ENCODE measurements around the gene MME. TPM values are rescaled to one million over a fixed set of nuclear protein-coding genes. Genes with fewer than 3 reads are reported as not detected.
A peak's percentile ranks its signal among the peaks of the same experiment; 100 is the strongest.

Gene MME
- total RNA-seq, 1 donor from 2014 or later: 31.7 TPM

DNA sequence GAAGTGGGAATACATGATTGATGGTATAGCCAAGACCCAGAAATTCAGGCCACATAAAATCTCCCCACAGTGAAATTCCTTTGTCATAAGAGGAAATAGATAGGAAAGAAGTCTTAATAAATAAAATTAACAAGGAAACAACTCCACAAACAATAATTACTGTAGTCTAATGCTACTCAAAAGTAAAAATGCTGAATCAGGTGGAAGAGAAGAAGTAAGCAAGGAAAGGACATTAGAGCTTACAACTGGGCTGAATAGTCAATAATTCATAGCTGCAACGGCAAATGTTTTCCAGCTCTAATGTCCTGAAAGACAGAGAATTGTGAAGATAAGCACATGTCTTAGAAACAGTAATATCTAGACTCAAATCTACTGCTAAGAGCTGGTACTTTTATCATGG lies 149.0 kb downstream of the MME start:
- TF ChIP-seq, protein P1, sequence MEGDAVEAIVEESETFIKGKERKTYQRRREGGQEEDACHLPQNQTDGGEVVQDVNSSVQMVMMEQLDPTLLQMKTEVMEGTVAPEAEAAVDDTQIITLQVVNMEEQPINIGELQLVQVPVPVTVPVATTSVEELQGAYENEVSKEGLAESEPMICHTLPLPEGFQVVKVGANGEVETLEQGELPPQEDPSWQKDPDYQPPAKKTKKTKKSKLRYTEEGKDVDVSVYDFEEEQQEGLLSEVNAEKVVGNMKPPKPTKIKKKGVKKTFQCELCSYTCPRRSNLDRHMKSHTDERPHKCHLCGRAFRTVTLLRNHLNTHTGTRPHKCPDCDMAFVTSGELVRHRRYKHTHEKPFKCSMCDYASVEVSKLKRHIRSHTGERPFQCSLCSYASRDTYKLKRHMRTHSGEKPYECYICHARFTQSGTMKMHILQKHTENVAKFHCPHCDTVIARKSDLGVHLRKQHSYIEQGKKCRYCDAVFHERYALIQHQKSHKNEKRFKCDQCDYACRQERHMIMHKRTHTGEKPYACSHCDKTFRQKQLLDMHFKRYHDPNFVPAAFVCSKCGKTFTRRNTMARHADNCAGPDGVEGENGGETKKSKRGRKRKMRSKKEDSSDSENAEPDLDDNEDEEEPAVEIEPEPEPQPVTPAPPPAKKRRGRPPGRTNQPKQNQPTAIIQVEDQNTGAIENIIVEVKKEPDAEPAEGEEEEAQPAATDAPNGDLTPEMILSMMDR (IDR thresholded peaks at IDR 0.05; ENCODE audit: unreplicated experiment): no peak
- Mint-ChIP-seq H3K4me1 (peaks cover 16% of the 10 kb centered on the region), H3K9me3 (peaks cover 3% of the 10 kb centered on the region), H3K4me3 (no peak overlapping the region), H3K27ac (no peak overlapping the region), H3K27me3 (ENCODE audit: low read depth) (no peaks in the 10 kb centered on the region), H3K36me3 (no peaks in the 10 kb centered on the region)
- no peak for DNase-seq (ENCODE audit: low spot score in 2 of 2, unreplicated experiment in 2 of 2)

DNA sequence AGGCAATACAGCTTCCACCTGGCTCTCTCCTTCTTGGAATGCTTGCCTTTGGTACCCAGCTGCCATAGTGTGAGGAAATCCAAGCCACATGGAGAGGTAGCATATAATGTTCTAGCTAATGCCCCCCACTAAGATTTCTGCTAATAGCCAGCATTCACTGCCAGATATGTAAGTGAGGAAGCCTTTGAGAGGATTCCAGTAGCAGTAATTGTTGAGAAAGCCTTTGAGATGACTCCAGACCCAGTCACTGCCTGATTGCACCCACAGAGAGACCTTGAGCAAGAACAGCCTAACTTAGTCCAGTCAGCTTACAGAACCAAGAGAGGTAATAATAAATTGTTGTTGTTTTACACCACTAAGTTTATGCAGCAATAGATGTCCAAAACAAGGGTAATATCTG lies 150.3 kb downstream of the MME start:
- no peak for DNase-seq (ENCODE audit: low spot score in 2 of 2, unreplicated experiment in 2 of 2)
- Mint-ChIP-seq H3K27ac (no peak overlapping the region), H3K27me3 (ENCODE audit: low read depth) (no peaks in the 10 kb centered on the region), H3K36me3 (no peaks in the 10 kb centered on the region), H3K4me3 (no peak overlapping the region), H3K4me1 (peaks cover 16% of the 10 kb centered on the region), H3K9me3 (peaks cover under 1% of the 10 kb centered on the region)
- TF ChIP-seq, protein P1 (IDR thresholded peaks at IDR 0.05; ENCODE audit: unreplicated experiment): no peak

DNA sequence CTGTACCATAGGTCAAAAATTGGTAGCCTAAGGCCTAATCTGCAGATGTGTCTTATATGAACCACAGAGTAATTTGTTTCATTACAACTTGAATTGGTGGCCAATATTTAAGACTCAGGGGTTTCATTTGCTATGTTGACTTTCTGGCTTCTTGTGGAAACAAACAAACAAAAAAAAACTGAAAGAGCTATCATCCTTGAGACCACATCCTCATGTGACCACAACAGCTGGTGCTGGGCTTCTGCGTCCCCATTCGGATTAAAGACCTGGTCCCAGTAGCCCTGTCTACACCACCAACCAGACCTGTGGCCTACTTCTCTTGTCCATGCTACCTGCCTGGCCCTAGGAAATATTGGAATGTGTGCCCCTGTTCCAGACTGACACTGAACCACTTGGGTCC lies 151.7 kb downstream of the MME start:
- Mint-ChIP-seq H3K36me3 (no peaks in the 10 kb centered on the region), H3K9me3 (peaks cover 11% of the 10 kb centered on the region), H3K4me1 (peaks cover 16% of the 10 kb centered on the region), H3K27ac (no peak overlapping the region), H3K4me3 (no peak overlapping the region), H3K27me3 (ENCODE audit: low read depth) (no peaks in the 10 kb centered on the region)
- no peak for DNase-seq (ENCODE audit: low spot score in 2 of 2, unreplicated experiment in 2 of 2)
- TF ChIP-seq, protein P1 (IDR thresholded peaks at IDR 0.05; ENCODE audit: unreplicated experiment): no peak

DNA sequence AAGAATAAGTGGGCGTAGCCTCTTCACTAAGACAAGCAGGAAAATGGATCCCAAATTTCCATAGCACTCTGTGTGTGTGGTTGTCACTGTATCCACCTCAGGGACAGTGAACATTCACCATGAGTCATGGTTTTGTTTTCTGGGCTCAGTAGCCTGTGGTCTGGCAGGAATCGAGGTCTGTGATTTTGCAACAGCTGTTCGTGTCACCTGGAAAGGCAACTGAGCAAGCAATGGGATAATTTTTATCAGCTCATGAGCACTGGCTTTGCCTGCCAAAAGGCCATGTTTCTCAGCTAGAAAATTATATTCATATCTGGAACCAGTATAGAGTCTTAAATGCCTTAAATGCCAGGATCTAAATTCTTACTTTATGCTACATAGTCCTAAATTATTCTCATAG lies 152.5 kb downstream of the MME start:
- H3K27ac Mint-ChIP-seq: no peak overlapping the region
- DNase-seq (ENCODE audit: low spot score in 2 of 2, unreplicated experiment in 2 of 2): no peak

DNA sequence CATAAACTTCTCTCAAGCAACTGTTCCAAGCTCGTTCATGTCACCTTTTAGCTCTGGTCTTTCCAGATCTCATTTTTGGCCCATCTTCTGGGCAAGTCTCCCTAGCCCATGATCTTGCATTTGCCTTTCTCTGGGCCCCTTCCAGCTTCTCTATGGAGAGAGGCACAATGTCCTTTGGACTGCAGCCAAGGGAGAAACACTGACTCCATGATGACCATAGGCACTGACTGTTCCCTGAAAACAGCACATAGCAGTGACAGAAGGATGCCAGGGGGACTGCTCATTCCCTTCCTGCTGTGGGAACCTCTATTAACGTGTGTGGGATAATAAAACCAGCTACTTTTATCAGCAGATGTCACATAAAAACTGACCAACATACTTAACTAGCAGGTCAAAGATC lies 153.1 kb downstream of the MME start:
- DNase-seq (ENCODE audit: low spot score in 2 of 2, unreplicated experiment in 2 of 2): no peak
- H3K9me3 Mint-ChIP-seq: peaks cover 20% of the 10 kb centered on the region
- H3K27me3 Mint-ChIP-seq (ENCODE audit: low read depth): no peaks in the 10 kb centered on the region
- no peaks in the 10 kb centered on the region for H3K36me3 Mint-ChIP-seq
- H3K27ac Mint-ChIP-seq: peak overlapping the region; percentile 57
- no peak overlapping the region for H3K4me3 Mint-ChIP-seq
- peaks cover 16% of the 10 kb centered on the region for H3K4me1 Mint-ChIP-seq
- TF ChIP-seq, protein P1 (IDR thresholded peaks at IDR 0.05; ENCODE audit: unreplicated experiment): no peak

More for the DNA sequence above, 152.5 kb downstream of the MME start:
- H3K27me3 Mint-ChIP-seq (ENCODE audit: low read depth): no peaks in the 10 kb centered on the region
- TF ChIP-seq, protein P1 (IDR thresholded peaks at IDR 0.05; ENCODE audit: unreplicated experiment): no peak
- no peak overlapping the region for H3K4me3 Mint-ChIP-seq
- H3K4me1 Mint-ChIP-seq: peaks cover 16% of the 10 kb centered on the region
- peaks cover 14% of the 10 kb centered on the region for H3K9me3 Mint-ChIP-seq
- H3K36me3 Mint-ChIP-seq: no peaks in the 10 kb centered on the region

Other genes with a start within 250 kb of the MME start
- gene STRIT1, start 213.4 kb downstream of the MME start, total RNA-seq: not detected in 3 replicates